Measurements from ENCODE around the gene PCDHGA7. TPM values are rescaled to one million over a fixed set of nuclear protein-coding genes. Genes with fewer than 3 reads are reported as not detected.
"Not testable (repeated sequence)": the region's sequence is repeated elsewhere in the genome, so short reads cannot be mapped to it uniquely, and the experiment has no call there.

PCDHGA7 gene
- total RNA-seq, 4 donors from 2014 or later = 7.6 to 12.2 (median 9.2) TPM

- TF ChIP-seq CTCF (IDR thresholded peaks at IDR 0.05) (no peak), POLR2A (IDR thresholded peaks at IDR 0.05) (no peak), EP300 (IDR thresholded peaks at IDR 0.05) (no peak)
- WGBS, 2 donors = 37 to 48% methylated on average over 21 of the region's 21 CpGs
- no peaks in the 10 kb centered on the region for H3K4me1 ChIP-seq
- H3K27ac ChIP-seq = no peak overlapping the region
- no peak for DNase-seq (ENCODE audit: low spot score in 2 of 2)
- H3K27me3 ChIP-seq = no peaks in the 10 kb centered on the region
- no peak overlapping the region for H3K4me3 ChIP-seq
- peaks cover 0 to 40% (median 0%) of the 10 kb centered on the region in 3 donors for H3K36me3 ChIP-seq
- H3K9me3 ChIP-seq = peaks cover 0 to 97% (median 46%) of the 10 kb centered on the region in 4 donors
These were observed 803 bp downstream of the PCDHGA7 start for GRCh38 chr5:141383345-141383744.

GRCh38 chr5:141384471-141385267 is 2.1 kb downstream of the PCDHGA7 start:
- 47 to 58% methylated on average over 34 to 37 of the region's 43 CpGs for WGBS, 2 donors
- DNase-seq (ENCODE audit: low spot score in 2 of 2) = no peak
- H3K9me3 ChIP-seq = peaks cover 0 to 97% (median 48%) of the 10 kb centered on the region in 4 donors
- no peak overlapping the region for H3K27ac ChIP-seq
- no peaks in the 10 kb centered on the region for H3K27me3 ChIP-seq
- H3K4me1 ChIP-seq = no peaks in the 10 kb centered on the region
- no peak for TF ChIP-seq EP300 (IDR thresholded peaks at IDR 0.05)
- no peak for TF ChIP-seq CTCF (IDR thresholded peaks at IDR 0.05)
- no peak for TF ChIP-seq POLR2A (IDR thresholded peaks at IDR 0.05)
- H3K36me3 ChIP-seq = peaks cover 0 to 45% (median 0%) of the 10 kb centered on the region in 3 donors
- no peak overlapping the region for H3K4me3 ChIP-seq

GRCh38 chr5:141387557-141388311 is 5.2 kb downstream of the PCDHGA7 start, which contains the start of gene PCDHGB4:
PCDHGB4 (plus strand) TSS chr5:141387698; CDS start chr5:141387885, 187 bp downstream.
- DNase-seq (ENCODE audit: low spot score in 2 of 2); H3K4me1 ChIP-seq; H3K27me3 ChIP-seq; H3K27ac ChIP-seq; H3K4me3 ChIP-seq: not testable (repeated sequence)
- Histone ChIP-seq H3K36me3 (peaks cover 0 to 48% (median 0%) of the 10 kb centered on the region in 3 donors), H3K9me3 (peaks cover 3 to 97% (median 50%) of the 10 kb centered on the region in 4 donors)
- 10 to 11% methylated on average over 23 to 24 of the region's 40 CpGs for WGBS, 2 donors
- TF ChIP-seq CTCF (IDR thresholded peaks at IDR 0.05) = peak in 2 of 5 experiments; percentile 17 to 29

GRCh38 chr5:141388661-141389060 is 6.1 kb downstream of the PCDHGA7 start:
- DNase-seq (ENCODE audit: low spot score in 2 of 2) = no peak
- Histone ChIP-seq H3K4me3 (no peak overlapping the region), H3K4me1 (no peaks in the 10 kb centered on the region), H3K9me3 (peaks cover 7 to 97% (median 52%) of the 10 kb centered on the region in 4 donors), H3K27ac (no peak overlapping the region), H3K27me3 (no peaks in the 10 kb centered on the region), H3K36me3 (peaks cover 0 to 46% (median 0%) of the 10 kb centered on the region in 3 donors)
- TF ChIP-seq CTCF (IDR thresholded peaks at IDR 0.05) (no peak), EP300 (IDR thresholded peaks at IDR 0.05) (no peak), POLR2A (IDR thresholded peaks at IDR 0.05) (no peak)
- 53 to 58% methylated on average over 10 of the region's 10 CpGs for WGBS, 2 donors

All from tibial nerve (tissue), 4 donors.